Measurements from ENCODE around the gene LIMS1. TPM values are rescaled to one million over a fixed set of nuclear protein-coding genes. Genes with fewer than 3 reads are reported as not detected.
"Not testable (repeated sequence)": the region's sequence is repeated elsewhere in the genome, so short reads cannot be mapped to it uniquely, and the experiment has no call there.

LIMS1 gene
- total RNA-seq, 1 experiment from 2014 or later, result 42.8 TPM

DNA sequence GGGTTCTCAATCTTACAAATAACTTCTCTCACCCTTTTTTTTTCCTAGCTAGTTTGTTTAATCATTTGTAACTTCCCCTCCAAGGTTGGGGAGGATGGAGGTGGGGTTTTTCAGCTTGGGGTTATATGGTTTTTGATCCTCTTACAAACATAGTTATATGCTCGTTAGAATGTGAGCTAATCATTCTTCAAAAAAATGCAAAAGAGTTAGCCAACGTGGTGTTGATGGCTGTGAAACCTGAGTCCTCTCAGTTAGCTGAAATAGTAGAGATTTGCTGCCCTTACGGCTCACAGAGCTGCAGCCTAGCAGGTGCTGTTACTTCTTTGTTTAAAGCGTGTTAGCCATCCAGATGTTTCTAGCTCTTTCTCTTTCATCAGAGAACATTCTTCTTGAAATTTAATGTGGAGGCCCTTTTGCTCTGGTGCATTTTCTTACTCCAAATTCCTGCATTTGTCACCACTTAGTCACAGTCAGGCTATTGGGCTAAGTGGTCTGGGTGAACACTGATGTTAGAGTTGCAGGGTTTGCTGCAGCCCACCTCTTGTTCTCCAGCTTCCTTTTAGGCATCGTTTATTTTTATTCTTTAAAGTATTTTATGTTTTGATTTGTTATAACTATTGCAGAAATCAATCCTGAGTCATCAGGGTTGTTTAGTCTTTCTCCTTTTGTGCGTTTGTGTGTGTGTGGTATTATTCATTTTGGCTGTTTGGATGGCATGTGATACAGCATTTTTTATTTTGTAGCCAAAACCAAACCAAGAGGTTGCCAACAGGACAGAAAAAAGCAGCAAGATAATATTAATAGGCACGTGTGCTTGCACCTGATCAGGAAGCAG is 41.1 kb downstream of the LIMS1 start:
- in situ Hi-C loops (cut with HindIII; ENCODE audit: low pct_unique_long_range_greater_than_20kb, low sequenced_read_pairs), result no loop called here
- no peak for DNase-seq (ENCODE audit: low read depth, low spot score)

DNA sequence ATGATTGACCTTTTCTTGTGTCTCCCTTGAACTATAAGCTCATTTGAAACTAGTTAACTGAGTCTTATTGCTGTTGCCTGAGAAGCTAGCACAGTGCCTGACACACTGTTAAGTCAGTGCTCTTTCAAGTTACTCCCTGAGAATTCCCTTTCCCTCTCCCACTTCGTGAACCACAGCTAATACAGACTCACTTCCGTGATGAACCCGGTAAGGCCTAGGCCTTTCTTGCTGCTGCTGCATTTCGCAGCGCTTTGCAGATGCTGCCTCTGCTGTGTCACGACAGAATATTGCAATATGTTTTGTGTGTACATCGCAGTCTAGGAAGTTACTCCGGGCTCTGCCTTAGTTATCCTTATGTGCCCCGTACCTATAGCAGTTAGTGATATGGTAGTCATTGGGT is 42.8 kb downstream of the LIMS1 start:
- DNase-seq (ENCODE audit: low read depth, low spot score), result no peak
- in situ Hi-C loops (cut with HindIII; ENCODE audit: low pct_unique_long_range_greater_than_20kb, low sequenced_read_pairs), result no loop called here

DNA sequence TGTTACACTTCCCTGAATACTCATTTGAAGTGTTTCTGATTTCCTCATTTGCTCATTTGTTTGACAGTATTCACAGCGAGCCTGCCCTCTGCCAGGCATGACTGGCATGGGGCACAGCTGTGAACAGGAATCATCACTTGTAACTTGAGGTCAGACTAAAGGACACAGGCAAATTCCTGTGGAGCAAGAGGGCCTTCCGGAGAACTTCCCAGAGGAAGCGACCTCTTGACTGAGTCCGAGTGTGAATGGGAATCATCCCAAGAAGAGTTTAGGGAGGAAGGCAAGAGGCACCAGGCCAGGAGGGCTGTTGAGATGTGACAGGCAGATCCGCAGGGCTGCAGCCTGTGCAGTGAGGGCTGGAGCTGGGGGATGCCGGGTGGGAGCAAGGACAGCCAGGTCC is 45.4 kb downstream of the LIMS1 start:
- in situ Hi-C loops (cut with HindIII; ENCODE audit: low pct_unique_long_range_greater_than_20kb, low sequenced_read_pairs), result no loop called here

DNA sequence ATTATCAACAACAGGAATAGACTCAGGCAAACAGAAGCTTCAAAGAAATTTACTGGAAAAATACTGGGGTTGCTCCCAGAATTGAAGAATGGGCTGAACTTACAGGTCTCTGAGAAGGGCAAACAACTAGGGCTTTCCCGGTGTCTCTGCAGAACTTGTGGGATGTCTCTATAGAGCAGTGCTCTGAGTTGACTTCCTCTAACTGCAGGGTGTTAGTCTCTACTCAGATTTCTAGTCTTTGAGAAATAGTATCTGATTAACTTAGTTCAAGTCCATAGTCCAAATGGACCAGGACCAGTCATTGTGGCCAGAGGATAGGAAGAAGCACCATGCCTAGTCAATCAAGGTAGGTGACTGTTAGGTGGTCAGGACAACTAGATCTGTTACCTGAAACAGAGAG is 45.8 kb downstream of the LIMS1 start:
- DNase-seq (ENCODE audit: low read depth, low spot score), result no peak
- in situ Hi-C loops (cut with HindIII; ENCODE audit: low pct_unique_long_range_greater_than_20kb, low sequenced_read_pairs), result no loop called here

More for the DNA sequence above, 45.4 kb downstream of the LIMS1 start:
- peak; percentile 14 for DNase-seq (ENCODE audit: low read depth, low spot score)

DNA sequence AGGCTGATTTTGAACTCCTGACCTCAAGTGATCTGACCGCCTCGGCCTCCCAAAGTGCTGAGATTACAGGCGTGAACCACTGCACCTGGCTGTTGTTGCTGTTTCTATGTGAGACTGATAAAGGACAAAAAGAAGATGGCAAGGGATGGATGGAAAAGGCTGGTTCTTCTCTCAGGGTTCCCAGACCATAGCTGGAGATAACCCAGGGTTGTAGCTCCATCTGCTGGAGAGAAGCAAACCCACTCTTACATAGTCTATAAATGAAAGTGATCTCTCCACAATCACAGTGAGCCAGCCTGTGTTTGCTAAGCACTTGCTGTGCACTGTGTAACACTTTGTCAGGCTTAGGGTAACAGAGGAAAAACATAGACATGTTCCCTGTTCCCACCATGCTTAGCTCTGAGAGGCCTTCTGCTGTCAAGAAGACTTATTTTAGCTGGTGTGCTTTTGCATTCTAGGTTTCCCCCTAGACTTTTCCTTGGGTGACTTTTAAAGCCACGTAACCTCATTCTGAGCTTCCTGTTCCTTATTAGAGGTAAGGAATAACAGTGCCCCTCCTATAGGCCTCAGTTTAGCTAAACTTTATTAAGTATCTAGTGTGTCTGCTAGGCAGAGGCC is 49.7 kb downstream of the LIMS1 start:
- DNase-seq (ENCODE audit: low read depth, low spot score), result peak; percentile 84
- in situ Hi-C loops (cut with HindIII; ENCODE audit: low pct_unique_long_range_greater_than_20kb, low sequenced_read_pairs), result no loop called here

DNA sequence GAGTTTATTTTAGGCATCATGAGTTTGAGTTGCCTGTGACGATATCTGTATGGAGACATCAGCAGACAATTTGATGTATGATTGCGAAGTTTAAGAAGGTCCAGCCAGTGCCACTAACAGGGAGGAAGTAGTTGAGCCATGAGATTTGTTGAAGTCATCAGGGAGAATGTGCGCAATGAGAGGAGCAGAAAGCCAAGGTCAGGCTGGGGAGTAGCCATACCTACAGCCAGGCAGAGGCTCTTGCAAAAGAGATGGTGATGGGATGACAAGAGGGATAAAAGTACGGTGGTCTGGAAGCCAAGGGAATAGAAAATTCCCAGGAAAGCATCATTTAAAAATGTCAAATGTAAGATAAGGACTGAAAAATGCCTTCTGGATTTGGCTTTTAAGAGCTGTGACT is 51.2 kb downstream of the LIMS1 start:
- no peak for DNase-seq (ENCODE audit: low read depth, low spot score)
- in situ Hi-C loops (cut with HindIII; ENCODE audit: low pct_unique_long_range_greater_than_20kb, low sequenced_read_pairs), result no loop called here

DNA sequence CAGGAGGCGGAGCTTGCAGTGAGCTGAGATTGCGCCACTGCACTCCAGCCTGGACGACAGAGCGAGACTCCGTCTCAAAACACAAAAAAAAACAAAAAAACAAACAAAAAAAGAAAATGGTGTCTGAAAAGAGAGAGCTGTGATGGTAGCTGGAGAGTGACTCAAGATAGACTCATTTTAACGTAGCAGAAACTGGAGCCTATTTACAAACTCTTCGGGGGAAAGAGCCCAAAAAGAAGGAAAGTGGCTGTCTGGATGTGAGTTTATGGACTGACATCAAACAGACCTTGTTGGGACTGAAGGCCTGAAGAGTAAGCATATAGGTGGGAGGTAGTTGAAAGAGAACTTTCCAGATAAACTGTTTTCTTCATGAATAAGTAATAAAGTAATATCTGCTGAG is 51.8 kb downstream of the LIMS1 start:
- in situ Hi-C loops (cut with HindIII; ENCODE audit: low pct_unique_long_range_greater_than_20kb, low sequenced_read_pairs), result no loop called here
- DNase-seq (ENCODE audit: low read depth, low spot score), result no peak

DNA sequence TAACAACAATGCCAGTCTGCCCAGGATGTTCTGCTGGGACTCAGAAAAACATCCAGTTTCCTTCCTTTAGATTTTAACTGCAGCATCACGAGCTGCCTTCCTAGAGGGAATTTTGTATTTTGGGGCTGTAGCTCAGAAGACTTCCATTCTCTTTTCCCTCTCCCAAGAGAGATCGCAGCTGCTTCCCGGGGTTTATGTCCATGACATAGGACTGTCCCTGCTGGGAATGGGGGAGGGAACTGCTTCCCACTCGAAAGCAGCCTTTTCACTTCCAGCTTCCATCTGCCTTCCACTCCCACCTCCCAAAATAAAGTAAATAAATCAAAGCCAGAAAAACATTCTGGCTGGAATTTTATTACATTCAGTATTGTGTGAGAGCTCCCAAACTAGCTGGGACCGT is 52.4 kb downstream of the LIMS1 start:
- in situ Hi-C loops (cut with HindIII; ENCODE audit: low pct_unique_long_range_greater_than_20kb, low sequenced_read_pairs), result no loop called here
- no peak for DNase-seq (ENCODE audit: low read depth, low spot score)

DNA sequence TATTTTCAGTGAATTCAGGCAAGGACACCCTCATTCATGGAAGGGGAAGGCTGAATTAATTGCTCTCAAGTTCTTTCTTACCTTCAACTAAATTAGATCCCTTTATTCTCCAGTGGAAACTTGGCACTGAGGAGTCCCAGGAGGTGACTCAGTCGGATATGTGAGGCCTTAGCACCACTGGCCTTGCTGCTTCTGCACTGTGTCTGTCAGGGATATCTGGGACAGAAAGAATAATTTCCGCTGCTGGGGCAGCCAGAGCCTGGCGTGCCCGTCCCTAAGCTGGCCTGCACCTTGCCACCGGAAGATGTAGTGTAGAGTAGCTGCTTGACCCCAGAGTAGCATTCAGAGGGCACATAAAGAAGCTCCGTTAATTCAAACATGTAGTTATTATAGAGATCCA is 53.4 kb downstream of the LIMS1 start:
- no peak for DNase-seq (ENCODE audit: low read depth, low spot score)
- in situ Hi-C loops (cut with HindIII; ENCODE audit: low pct_unique_long_range_greater_than_20kb, low sequenced_read_pairs), result no loop called here

DNA sequence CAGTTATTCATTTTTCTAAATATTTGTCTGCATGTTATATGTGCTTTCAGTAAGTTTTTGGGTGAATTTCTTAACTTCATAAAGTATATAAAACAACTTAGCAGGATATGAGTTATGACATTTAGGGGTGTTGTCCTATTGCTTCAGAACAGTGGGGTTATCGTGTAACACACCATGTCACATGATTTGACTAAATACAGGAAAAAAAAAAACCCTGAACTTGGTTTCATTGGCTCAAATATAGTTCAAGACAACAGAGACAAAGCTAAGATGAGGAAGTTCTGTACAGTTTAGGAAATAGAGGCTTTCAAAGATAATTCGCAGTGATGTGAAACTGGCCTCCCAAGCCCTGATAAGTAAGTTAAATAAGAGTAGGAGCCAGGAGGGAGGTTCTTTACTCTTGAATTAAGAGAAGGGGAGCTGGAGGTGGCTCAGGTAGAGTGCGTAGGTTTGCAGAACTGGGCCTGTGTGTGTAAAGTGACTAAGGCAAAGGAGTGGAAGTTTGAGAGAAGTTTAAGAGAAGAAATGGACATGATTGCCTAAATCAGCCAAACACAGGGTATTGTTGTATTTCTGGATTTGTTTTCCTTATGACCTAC is 53.9 kb downstream of the LIMS1 start:
- no peak for DNase-seq (ENCODE audit: low read depth, low spot score)
- in situ Hi-C loops (cut with HindIII; ENCODE audit: low pct_unique_long_range_greater_than_20kb, low sequenced_read_pairs), result no loop called here

DNA sequence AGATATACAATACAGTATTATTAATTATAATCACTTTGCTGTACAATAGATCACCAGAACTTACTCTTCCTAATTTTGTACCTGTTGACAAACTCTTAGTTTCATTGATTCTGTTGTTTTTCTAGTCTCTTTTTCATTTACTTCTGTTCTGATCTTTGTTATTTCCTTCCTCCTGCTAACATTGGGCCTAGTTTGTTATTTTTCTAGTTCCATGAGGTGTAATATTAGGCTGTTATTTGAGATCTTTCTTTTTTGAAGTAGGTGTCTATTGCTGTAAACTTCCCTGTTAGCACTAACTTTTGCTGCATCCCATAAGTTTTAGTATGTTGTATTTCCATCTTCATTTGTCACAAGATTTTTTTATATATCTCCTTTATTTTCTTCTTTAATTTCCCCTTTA is 55.1 kb downstream of the LIMS1 start:
- in situ Hi-C loops (cut with HindIII; ENCODE audit: low pct_unique_long_range_greater_than_20kb, low sequenced_read_pairs), result no loop called here
- DNase-seq (ENCODE audit: low read depth, low spot score), result no peak

DNA sequence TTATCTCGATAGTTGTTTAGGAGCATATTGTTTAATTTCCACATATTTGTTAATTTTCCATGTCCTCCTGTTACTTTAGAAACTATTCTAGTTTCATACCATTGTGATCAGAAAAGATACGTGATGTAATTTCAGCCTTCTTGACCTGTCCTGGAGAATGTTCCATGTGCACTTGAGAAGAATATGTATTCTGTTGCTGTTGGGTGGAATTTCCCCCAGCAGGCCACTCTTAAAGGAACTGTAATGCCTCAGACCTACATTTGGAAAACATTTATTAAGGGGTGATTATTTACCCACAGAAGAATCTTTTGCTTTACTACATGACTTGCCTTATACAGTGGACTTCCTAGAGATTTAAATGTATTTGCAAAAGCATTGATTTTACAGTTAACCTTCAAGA is 55.5 kb downstream of the LIMS1 start:
- in situ Hi-C loops (cut with HindIII; ENCODE audit: low pct_unique_long_range_greater_than_20kb, low sequenced_read_pairs), result no loop called here
- no peak for DNase-seq (ENCODE audit: low read depth, low spot score)

DNA sequence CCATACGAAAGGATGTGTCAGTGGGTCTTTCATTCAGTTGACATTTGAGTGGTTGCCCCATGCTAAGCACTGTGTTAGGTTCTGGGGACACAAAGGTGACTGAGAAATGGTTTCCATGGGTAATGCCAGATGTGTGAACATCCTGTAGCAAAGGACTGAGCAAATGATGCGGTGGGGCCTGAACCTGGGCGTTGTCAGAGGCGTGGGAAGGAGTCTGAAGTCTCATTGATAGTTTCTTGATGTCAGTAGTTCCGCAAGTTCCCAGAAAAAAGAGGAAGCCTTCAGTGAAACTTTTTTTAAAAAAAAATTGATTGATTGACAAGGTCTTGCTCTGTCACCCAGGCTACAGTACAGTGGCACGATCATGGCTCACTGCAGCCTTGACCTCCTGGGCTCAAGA is 56.9 kb downstream of the LIMS1 start:
- in situ Hi-C loops (cut with HindIII; ENCODE audit: low pct_unique_long_range_greater_than_20kb, low sequenced_read_pairs), result no loop called here
- no peak for DNase-seq (ENCODE audit: low read depth, low spot score)

DNA sequence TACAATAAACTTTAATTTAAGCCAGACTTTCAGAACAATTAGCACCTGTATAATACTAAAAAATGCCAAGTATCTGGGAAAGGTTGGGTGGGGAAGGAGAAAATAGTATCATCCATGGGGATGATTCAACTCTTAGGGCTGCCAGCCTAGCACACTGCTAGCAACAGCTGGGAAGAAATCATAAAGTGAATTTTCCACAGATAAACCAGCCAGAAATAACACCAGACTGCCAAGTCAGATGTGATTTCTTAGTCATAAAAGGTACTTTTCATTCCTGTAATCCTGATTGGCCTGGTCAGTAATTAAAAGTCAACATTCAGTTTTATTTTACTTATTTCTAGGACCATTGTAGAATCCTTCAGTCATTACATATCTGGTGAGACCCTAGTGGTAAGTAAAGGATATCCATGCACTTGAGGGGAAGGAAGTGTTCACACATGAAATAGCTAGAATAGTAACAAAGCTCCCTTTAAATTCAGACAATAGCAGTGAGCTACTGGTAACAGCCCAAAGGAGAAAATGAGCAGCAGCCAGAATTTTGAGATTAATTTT is 59.4 kb downstream of the LIMS1 start:
- DNase-seq (ENCODE audit: low read depth, low spot score), result peak; percentile 63
- in situ Hi-C loops (cut with HindIII; ENCODE audit: low pct_unique_long_range_greater_than_20kb, low sequenced_read_pairs), result no loop called here

DNA sequence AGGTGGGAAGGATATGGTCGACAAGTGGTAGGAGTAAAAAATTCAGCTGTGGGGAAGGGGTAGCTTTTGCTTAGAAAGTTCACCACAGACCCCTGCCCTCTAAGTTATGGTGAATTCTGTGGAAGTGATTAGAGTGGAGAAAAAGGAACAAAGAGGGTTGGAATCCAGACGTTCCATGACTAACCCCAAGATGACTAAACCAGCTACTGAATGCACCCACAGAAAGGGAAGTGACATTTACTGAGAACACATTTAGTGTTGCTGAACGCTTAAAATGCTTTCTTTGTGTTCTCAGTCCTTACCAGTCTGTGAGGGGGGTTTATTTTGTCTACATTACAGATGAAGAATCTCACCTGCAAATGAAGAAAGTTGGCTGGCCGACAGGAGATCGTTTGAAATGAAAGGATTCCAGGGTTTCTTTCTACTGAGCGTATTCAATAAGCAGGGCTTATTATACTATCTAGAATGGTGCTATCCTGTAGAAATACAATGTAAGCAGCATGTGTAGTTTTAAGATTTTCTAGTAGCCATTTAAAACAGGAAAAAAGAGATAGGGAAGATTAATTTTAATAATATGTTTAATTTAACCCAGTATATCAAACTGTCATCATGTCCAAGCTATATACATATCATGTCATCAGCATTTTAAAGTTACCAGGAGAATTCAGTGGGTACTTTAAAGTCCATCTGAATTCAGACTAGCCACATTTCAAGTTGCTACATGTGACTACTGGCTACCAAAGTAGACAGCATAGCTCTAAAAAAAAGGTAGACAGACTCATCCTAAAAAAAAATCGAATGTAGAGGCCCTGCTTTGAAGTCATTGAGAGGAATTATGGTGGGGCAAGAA is 60.1 kb downstream of the LIMS1 start:
- peak; percentile 92 for DNase-seq (ENCODE audit: low read depth, low spot score)
- in situ Hi-C loops (cut with HindIII; ENCODE audit: low pct_unique_long_range_greater_than_20kb, low sequenced_read_pairs), result no loop called here

DNA sequence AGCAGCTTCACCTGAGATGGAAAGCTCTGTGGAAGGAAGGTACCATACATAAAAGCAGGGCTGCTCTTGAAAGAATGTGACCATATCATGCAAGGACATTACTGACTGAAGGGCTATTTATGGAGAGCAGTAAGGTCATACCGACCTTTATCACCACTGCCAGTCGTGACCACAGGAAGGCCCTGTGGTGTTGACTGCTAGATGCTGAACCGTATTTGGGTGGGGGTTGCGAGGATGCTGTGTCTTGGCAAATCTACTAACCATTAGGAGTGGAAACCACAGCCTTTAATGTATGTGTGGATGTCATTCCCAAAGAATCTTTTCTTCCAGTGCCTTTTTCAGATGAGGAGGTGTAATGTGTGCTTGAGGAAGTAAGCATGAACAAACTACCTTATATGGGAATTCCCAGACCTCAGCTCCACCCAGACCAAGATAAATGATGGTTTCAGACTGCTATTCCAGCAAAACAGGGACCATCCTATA is 60.8 kb downstream of the LIMS1 start:
- peak; percentile 82 for DNase-seq (ENCODE audit: low read depth, low spot score)
- in situ Hi-C loops (cut with HindIII; ENCODE audit: low pct_unique_long_range_greater_than_20kb, low sequenced_read_pairs), result no loop called here

DNA sequence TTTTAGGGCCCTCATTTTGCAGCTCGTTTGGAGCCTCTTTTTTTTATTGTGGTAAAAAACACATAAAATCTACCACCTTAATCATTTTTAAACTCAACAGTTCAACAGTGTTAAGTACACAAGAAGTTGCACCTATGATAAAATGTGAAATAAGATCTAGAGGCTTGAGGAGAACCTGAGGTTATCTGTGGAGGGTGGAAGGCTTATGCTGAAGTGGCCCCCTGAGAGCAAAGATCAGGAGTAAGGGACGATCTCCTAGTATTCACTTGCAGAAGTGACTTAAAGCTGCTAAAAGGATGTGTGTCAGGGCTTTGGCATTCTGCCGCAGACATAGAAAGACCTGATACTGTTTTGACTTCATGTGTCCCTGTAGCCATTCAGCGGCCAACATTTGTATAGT is 61.5 kb downstream of the LIMS1 start:
- DNase-seq (ENCODE audit: low read depth, low spot score); in situ Hi-C loops (cut with HindIII; ENCODE audit: low pct_unique_long_range_greater_than_20kb, low sequenced_read_pairs): not testable (repeated sequence)

Data from SK-MEL-5 (cell line).